ENCODE data around the gene STAP2. TPM values are rescaled to one million over a fixed set of nuclear protein-coding genes. Genes with fewer than 3 reads are reported as not detected.

STAP2 gene
- polyA plus RNA-seq, 1 donor (not counting 4 experiments of a cell fraction or from before 2014, with no cell fraction given), result 60.0 TPM

DNA sequence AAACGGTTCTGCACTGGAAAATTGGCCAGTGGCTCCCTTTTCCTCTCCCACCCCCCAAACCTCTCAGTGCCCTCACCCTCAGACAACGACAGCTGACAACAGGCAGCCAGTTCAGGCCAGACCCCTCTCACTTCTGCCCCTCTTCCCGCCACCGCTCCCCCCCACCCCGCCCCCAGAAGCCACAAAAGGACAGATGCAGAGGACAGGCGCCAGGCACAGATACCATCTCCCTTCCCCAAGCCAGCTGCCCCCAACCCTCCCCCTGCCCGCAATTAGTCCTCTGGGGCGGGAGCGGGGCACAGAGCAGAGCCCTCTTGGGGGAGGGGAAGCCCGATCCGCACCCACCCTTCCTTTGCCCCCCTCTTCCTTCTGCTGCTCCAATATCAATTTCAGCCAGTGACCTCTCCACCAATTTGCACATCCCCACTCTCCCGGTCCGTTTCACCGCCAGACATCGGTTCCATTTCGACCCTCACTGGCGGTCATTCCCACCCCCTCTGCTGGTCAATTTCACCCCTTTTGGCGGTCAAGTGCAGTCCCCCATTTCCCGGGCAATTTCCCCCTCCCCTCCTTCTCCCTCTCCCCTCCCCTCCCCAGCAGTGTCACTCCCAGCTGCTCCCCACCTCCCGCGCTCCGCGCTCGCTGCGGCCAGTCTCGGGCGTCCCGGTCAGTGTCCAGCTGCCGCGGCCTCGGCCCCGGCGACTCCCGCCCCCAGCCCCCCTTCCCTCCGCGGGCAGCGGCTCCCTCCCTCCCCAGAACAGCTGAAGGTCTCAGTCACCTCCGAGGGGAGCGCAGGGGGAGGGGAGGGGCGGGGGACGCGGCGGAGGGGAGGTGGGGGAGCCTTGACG is 60.0 kb downstream of the STAP2 start, which contains the start of gene SHD:
TSS of gene SHD (plus strand) at position 848 of the 848 bp plus-strand sequence. CDS start 798 bp downstream, outside the sequence.
- Histone ChIP-seq H3K9ac (ENCODE audit: control insufficient read depth, extremely low read depth, insufficient read depth, low read length) (no peak within 1 kb of the TSS), H3K4me2 (ENCODE audit: control insufficient read depth, extremely low read depth, insufficient read depth, low read depth, low read length) (no peak within 1 kb of the TSS), H2AFZ (ENCODE audit: control insufficient read depth, low read length) (no peak within 1 kb of the TSS), H3K4me1 (ENCODE audit: control insufficient read depth, extremely low read depth, insufficient read depth, low read length) (no peaks in the 10 kb centered on the region), H3K27me3 (ENCODE audit: control insufficient read depth, extremely low read depth, insufficient read depth, low read length) (peaks cover 33% of the 10 kb centered on the region), H3K79me2 (ENCODE audit: control insufficient read depth, insufficient read depth, low read length) (no peaks in the 10 kb centered on the region), H4K20me1 (ENCODE audit: control insufficient read depth, extremely low read depth, insufficient read depth, low read length) (no peaks in the 10 kb centered on the region), H3K9me1 (ENCODE audit: control insufficient read depth, extremely low read depth, insufficient read depth, low read length) (no peaks in the 10 kb centered on the region), H3K36me3 (ENCODE audit: control insufficient read depth in 2 of 2, extremely low read depth in 1 of 2, insufficient read depth in 2 of 2, low read length in 2 of 2) (no peaks in the 10 kb centered on the region), H3K4me3 (ENCODE audit: control insufficient read depth in 2 of 3, extremely low read depth in 1 of 3, insufficient read depth in 2 of 3, low read depth in 1 of 3, low read length in 3 of 3) (no peak within 1 kb of the TSS), H3K9me3 (ENCODE audit: control insufficient read depth, low read depth, low read length) (no peaks in the 10 kb centered on the region), H3K27ac (ENCODE audit: control insufficient read depth, insufficient read depth, low read length) (no peak within 1 kb of the TSS)
- dilution Hi-C loops (cut with MboI; ENCODE audit: extremely low pct_ligation_motif_present, low sequenced_read_pairs), result no loop called here
- no peak for DNase-seq (ENCODE audit: low read depth, low spot score)
- TF ChIP-seq EZH2 (IDR thresholded peaks at IDR 0.05; ENCODE audit: low read length), result peak; percentile 50
- TF ChIP-seq, protein P1, sequence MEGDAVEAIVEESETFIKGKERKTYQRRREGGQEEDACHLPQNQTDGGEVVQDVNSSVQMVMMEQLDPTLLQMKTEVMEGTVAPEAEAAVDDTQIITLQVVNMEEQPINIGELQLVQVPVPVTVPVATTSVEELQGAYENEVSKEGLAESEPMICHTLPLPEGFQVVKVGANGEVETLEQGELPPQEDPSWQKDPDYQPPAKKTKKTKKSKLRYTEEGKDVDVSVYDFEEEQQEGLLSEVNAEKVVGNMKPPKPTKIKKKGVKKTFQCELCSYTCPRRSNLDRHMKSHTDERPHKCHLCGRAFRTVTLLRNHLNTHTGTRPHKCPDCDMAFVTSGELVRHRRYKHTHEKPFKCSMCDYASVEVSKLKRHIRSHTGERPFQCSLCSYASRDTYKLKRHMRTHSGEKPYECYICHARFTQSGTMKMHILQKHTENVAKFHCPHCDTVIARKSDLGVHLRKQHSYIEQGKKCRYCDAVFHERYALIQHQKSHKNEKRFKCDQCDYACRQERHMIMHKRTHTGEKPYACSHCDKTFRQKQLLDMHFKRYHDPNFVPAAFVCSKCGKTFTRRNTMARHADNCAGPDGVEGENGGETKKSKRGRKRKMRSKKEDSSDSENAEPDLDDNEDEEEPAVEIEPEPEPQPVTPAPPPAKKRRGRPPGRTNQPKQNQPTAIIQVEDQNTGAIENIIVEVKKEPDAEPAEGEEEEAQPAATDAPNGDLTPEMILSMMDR (optimal IDR thresholded peaks at IDR 0.05 in 1 of 3, IDR thresholded peaks at IDR 0.05 in 1 of 3, conservative IDR thresholded peaks at IDR 0.05 in 1 of 3; ENCODE audit: extremely low read depth in 1 of 3, insufficient read depth in 2 of 3, low read length in 3 of 3), result no peak
- no peak for FAIRE-seq

DNA sequence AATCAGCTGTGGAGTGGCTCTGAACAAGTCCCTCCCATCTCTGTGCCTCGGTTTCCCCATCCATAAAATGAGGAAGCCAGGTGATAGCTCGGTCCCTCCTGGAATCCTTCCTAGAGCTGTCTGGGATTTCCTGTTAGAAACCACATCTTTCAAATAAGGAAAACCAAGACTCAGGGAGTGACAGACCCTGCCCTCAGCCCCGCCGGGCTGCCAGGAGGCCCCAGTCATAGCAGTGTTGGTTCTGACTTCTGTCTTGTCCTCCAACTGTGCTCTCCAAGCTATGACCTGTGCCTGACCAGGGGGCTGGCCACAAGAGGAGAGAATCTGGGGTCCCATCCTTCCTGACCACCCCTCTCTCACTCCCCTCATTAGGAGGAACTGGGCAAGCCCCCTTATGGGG is 60.6 kb downstream of the STAP2 start:
- DNase-seq (ENCODE audit: low read depth, low spot score) (no peak), FAIRE-seq (no peak)
- H3K27me3 ChIP-seq (ENCODE audit: control insufficient read depth, extremely low read depth, insufficient read depth, low read length), result peaks cover 33% of the 10 kb centered on the region
- no peaks in the 10 kb centered on the region for H3K79me2 ChIP-seq (ENCODE audit: control insufficient read depth, insufficient read depth, low read length)
- no peak overlapping the region for H3K9ac ChIP-seq (ENCODE audit: control insufficient read depth, extremely low read depth, insufficient read depth, low read length)
- no peak overlapping the region for H3K27ac ChIP-seq (ENCODE audit: control insufficient read depth, insufficient read depth, low read length)
- H3K4me3 ChIP-seq (ENCODE audit: control insufficient read depth in 2 of 3, extremely low read depth in 1 of 3, insufficient read depth in 2 of 3, low read depth in 1 of 3, low read length in 3 of 3), result no peak overlapping the region
- H3K9me1 ChIP-seq (ENCODE audit: control insufficient read depth, extremely low read depth, insufficient read depth, low read length), result no peaks in the 10 kb centered on the region
- dilution Hi-C loops (cut with MboI; ENCODE audit: extremely low pct_ligation_motif_present, low sequenced_read_pairs), result no loop called here
- H2AFZ ChIP-seq (ENCODE audit: control insufficient read depth, low read length), result no peak overlapping the region
- no peaks in the 10 kb centered on the region for H3K36me3 ChIP-seq (ENCODE audit: control insufficient read depth in 2 of 2, extremely low read depth in 1 of 2, insufficient read depth in 2 of 2, low read length in 2 of 2)
- H4K20me1 ChIP-seq (ENCODE audit: control insufficient read depth, extremely low read depth, insufficient read depth, low read length), result no peaks in the 10 kb centered on the region
- TF ChIP-seq, protein P1 (optimal IDR thresholded peaks at IDR 0.05 in 1 of 3, IDR thresholded peaks at IDR 0.05 in 1 of 3, conservative IDR thresholded peaks at IDR 0.05 in 1 of 3; ENCODE audit: extremely low read depth in 1 of 3, insufficient read depth in 2 of 3, low read length in 3 of 3), result no peak
- no peak for TF ChIP-seq EZH2 (IDR thresholded peaks at IDR 0.05; ENCODE audit: low read length)
- no peak overlapping the region for H3K4me2 ChIP-seq (ENCODE audit: control insufficient read depth, extremely low read depth, insufficient read depth, low read depth, low read length)
- H3K4me1 ChIP-seq (ENCODE audit: control insufficient read depth, extremely low read depth, insufficient read depth, low read length), result no peaks in the 10 kb centered on the region
- no peaks in the 10 kb centered on the region for H3K9me3 ChIP-seq (ENCODE audit: control insufficient read depth, low read depth, low read length)
